Mononuclear cell (primary cell): Measurements from ENCODE around the gene GRIP1. TPM values are rescaled to one million over a fixed set of nuclear protein-coding genes. Genes with fewer than 3 reads are reported as not detected.

Source experiments
- H3K27me3 ChIP-seq: 2 replicates; pipeline ENCODE4 v1.6.0; 2011; ENCODE audit warnings: low read length, control low read depth; ENCODE audit not compliant: insufficient read depth
- H3K4me1 ChIP-seq: 2 replicates; pipeline ENCODE4 v1.5.1; 2011; ENCODE audit warnings: mild to moderate bottlenecking, low read length, control low read depth; ENCODE audit not compliant: insufficient read depth
- H3K4me3 ChIP-seq: 2 replicates; pipeline ENCODE4 v1.5.1; 2011; ENCODE audit warnings: mild to moderate bottlenecking, low read length, moderate library complexity
- H3K9me3 ChIP-seq: 2 replicates; pipeline ENCODE4 v1.5.1; 2011; ENCODE audit warnings: low read depth, mild to moderate bottlenecking, control low read depth, low read length
- total RNA-seq: library from RNA; depleted of rRNA; stranded (reverse); fragments of >200 nt; gene quantifications from one replicate; pipeline ENCODE4 v1.2.3, GENCODE V29; 2012

The GRIP1 gene
- total RNA-seq, 1 donor, result 0.94 TPM

DNA sequence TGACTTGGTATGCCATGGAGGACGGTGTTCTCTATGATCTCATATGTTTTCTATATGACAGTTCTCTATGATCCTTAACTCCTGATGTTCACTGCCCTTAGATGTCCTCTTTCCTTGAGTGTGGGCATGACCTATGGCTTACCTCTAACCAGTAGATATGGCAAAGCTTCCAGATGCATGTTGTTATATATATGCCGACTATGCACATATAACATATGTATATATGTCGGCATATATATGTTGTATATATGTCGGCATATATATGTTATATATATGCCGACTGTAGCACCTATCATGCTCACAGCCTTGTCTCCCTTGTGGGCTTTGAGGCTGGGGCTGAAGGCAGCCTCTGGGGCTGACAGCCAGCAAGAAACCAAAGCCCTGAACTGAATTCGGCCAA is 106.0 kb downstream of the GRIP1 start:
- Histone ChIP-seq H3K27me3 (peaks cover 3% of the 10 kb centered on the region), H3K4me1 (no peaks in the 10 kb centered on the region), H3K9me3 (no peaks in the 10 kb centered on the region), H3K4me3 (no peak overlapping the region)

DNA sequence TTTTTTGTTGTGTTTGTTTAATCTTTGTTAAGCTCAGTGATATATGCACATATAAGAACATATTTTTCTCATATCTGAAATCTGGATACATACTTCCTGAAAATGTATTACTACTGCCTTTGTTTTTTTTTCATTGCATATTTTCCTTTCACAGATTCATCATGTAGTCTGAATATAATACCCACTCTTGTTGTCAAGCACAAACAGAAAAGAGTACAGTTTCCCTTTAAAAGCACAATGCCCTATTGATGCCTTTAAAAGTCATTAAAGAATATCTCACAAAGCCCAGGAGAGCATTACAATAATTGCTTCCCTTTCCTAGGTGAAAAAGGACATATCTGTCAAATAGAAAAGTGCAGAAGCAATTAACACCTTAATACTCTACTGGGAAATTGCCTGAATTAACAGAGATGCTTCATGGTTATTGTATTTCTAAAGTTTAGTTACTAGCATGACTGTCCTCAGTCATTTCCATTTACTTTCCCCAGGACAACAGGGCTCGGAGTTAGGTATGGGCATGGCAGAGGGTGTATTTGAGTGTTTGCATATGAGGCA is 107.4 kb downstream of the GRIP1 start:
- Histone ChIP-seq H3K27me3 (peaks cover 3% of the 10 kb centered on the region), H3K4me1 (no peaks in the 10 kb centered on the region), H3K9me3 (no peaks in the 10 kb centered on the region), H3K4me3 (no peak overlapping the region)

DNA sequence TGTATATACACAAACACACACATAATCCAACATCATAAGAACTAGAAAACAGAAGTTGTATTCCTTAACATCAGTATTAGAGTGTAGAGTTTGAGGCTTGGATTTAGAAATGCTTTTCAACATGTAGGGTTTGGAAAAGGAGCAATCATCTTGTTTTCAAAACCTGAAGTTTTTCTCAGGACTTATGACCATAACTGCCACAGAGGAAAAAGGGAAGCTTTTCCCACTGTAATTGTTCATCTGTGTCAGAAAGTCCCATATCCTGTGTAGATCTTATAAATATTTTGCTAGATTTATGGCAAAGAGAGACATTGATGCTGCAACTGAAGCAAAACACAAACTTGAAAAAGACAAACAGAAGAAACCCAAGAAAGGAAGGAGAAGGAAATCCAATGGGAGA is 115.7 kb downstream of the GRIP1 start:
- Histone ChIP-seq H3K4me1 (no peaks in the 10 kb centered on the region), H3K27me3 (no peaks in the 10 kb centered on the region), H3K9me3 (no peaks in the 10 kb centered on the region), H3K4me3 (no peak overlapping the region)

DNA sequence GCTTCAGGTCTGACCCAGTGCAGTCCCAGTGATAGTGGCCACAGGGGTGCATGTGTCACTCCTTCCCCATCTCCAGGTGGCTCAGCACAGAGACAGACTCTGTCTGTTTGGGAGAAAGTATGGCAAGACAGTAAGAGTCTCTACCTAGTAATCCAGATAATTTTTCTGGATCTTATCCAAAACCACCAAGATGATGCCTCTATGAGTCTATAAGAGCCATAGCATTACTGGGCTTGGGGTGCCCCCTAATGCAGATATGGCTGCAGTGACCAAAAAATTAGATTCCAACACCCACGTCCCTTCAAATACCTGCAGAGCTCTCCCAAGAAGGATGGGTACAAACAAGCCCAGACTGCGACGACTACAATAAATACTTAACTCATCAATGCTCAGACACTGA is 123.8 kb downstream of the GRIP1 start:
- Histone ChIP-seq H3K9me3 (no peaks in the 10 kb centered on the region), H3K27me3 (no peaks in the 10 kb centered on the region), H3K4me3 (no peak overlapping the region), H3K4me1 (no peaks in the 10 kb centered on the region)

DNA sequence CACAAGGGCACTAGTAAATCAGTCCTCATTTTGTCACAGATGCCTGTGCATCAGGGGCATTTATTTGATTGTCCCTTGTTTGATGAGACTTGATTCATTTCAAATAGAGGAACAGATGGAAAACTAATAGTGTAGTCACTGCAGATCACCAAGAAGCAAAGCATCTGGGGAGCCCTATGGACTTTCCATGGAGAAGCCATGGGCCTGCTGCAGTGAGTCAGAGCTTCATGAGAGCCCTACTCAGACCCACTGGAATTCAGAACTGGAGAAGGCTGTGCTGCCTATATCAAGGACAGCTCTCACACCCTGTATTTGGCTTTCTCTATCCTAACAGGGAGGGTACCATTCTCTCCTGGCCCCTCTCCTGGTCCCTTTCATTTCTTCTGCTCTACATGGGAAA is 126.2 kb downstream of the GRIP1 start:
- H3K9me3 ChIP-seq, result no peaks in the 10 kb centered on the region
- no peaks in the 10 kb centered on the region for H3K4me1 ChIP-seq
- H3K4me3 ChIP-seq, result no peak overlapping the region
- no peaks in the 10 kb centered on the region for H3K27me3 ChIP-seq

DNA sequence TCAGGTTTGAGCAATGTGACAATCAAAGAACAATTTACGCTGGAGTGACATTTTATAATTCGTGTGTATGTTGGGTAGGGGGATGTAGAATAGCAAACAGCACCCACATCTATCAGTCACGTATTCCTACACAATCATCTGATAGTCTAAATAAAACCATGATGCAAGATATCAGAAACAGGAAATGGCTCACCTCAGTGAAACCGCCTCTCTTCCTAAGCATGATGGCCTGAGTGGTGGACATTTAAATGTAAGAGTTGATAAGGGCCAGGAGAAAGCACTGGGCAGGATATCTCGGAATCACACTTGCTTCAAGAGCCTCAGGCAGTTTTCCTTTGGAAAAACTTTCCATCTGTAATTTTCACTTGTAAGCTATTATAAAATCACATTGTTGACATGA is 128.2 kb downstream of the GRIP1 start:
- H3K4me3 ChIP-seq, result no peak overlapping the region
- no peaks in the 10 kb centered on the region for H3K9me3 ChIP-seq
- H3K4me1 ChIP-seq, result no peaks in the 10 kb centered on the region
- no peaks in the 10 kb centered on the region for H3K27me3 ChIP-seq

DNA sequence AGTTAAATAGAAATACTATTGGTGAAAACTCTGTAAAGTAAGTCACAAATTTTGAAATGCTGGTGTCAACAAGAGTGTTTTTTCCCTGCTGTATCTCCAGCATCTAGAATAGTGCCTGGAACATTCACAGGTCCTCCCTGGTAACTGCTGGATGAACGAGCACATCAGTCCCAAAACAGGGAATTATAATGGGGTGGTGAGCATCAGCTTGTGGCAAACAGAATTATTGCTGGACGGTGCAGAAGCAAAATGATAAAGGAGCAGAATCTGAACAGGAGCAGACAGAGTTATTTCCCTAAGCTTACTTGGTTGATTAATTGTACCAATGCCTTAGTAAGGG is 129.9 kb downstream of the GRIP1 start:
- Histone ChIP-seq H3K4me3 (no peak overlapping the region), H3K27me3 (no peaks in the 10 kb centered on the region), H3K4me1 (no peaks in the 10 kb centered on the region), H3K9me3 (no peaks in the 10 kb centered on the region)

DNA sequence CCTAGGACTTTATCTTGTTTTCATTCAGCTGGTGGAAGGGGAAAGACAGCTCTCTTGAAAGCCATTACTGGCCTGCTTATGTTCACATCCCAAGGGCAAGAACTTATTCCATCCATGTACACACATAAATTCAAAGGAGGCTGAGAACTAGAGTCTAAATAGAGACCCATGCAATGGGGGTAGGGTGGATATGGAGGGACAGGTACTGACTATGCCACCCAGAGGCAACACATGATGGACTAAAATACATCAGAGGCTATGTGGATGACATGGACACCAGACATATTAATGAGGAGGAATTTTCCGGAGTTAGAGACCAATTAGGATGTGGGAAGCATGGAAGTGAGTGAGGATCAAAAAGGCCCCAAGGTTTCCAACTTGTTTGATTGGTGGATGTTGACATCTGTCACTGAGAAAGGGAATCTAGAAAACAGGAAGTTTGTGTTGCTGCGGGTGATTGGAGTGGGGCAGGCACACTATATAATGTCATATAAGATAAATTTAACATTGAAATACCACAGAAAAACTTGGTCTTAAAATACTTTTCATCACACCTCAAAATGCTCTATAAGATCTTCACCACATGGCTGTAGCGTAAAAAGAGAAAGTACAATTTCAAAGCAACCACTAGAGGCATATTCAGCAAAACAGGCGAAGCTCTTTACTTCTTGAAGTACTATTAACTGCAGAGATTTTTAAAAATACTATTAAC is 130.4 kb downstream of the GRIP1 start:
- no peaks in the 10 kb centered on the region for H3K27me3 ChIP-seq
- no peaks in the 10 kb centered on the region for H3K4me1 ChIP-seq
- H3K4me3 ChIP-seq, result no peak overlapping the region
- no peaks in the 10 kb centered on the region for H3K9me3 ChIP-seq

DNA sequence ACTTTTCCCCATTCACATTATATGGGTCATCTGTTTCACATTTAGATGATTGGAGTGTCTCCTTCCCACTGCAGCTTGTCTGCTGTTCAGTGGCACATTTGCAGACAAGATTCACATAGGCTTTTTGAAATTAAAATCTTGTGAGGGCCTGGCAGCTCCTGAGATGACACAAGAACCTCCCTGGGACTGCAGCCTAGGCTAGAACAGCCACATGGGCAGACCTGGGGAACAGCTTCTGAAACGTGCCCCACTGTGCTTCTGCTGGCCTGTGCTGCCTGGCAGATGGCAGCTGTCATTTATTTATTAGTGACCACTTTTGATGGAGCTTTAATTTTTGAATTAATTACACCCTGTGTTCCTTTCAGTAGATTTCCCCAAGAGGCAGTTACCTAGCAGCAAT is 137.4 kb downstream of the GRIP1 start:
- Histone ChIP-seq H3K4me3 (no peak overlapping the region), H3K27me3 (no peaks in the 10 kb centered on the region), H3K9me3 (no peaks in the 10 kb centered on the region), H3K4me1 (no peaks in the 10 kb centered on the region)

DNA sequence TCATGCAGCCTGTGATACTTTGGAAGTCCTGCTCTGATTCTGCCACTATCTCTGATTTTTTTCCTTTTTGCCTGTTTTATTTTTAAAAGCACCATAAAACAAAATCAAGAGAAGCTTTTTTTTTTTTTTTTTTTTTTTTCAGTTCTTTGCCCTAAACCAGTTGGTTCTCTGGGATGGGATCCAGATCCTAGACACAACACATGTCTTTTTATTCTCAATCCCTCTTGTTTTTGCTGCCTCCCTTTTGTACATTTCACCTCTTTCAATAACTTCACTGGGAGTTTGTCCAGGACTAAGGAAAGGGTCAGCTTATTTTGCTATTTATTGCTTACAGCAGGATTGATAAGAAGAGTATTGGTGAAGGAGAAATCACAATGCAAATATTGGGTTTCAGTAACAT is 139.4 kb downstream of the GRIP1 start:
- Histone ChIP-seq H3K4me3 (no peak overlapping the region), H3K27me3 (no peaks in the 10 kb centered on the region)

DNA sequence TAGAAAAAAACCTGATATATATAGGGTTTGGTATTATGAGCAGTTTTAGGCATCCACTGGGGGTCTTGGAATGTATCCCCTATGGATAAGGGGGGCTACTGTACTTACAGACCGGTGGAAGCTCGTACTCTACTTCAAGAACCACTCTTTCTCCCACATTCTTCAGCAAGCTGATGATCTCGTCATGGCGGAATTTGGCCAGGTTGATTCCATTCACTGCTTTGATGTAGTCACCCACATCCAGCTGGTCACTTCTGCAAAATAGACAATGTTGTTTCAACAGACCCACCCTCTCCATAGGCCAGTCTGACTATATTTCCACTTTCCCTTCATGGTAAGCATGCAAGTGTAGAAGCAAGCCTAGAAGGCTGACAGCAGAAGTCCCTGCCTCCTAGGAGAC is 139.9 kb downstream of the GRIP1 start:
- H3K4me3 ChIP-seq, result no peak overlapping the region

More for the DNA sequence above, 139.4 kb downstream of the GRIP1 start:
- no peaks in the 10 kb centered on the region for H3K4me1 ChIP-seq
- no peaks in the 10 kb centered on the region for H3K9me3 ChIP-seq

DNA sequence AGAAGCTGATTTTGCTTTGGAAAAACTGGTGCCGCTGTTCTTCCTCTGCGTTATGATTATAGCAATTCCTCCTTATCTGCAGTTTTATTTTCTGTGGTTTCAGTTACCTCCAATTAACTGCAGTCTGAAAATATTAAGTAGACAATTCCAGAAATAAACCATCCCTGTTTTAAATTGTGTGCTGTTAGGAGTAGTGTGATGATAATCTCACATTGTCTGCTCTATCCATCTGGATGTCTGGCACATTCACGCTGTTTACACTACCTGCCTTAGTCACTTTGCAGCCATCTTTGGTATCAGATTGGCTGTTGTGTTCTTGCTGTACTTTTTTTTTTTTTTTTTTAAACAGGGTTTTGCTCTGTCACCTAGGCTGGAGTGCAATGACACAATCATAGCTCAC is 141.0 kb downstream of the GRIP1 start:
- H3K27me3 ChIP-seq, result no peaks in the 10 kb centered on the region
- H3K4me1 ChIP-seq, result no peaks in the 10 kb centered on the region
- no peaks in the 10 kb centered on the region for H3K9me3 ChIP-seq
- H3K4me3 ChIP-seq, result no peak overlapping the region

More for the DNA sequence above, 139.9 kb downstream of the GRIP1 start:
- Histone ChIP-seq H3K27me3 (no peaks in the 10 kb centered on the region), H3K9me3 (no peaks in the 10 kb centered on the region), H3K4me1 (no peaks in the 10 kb centered on the region)

DNA sequence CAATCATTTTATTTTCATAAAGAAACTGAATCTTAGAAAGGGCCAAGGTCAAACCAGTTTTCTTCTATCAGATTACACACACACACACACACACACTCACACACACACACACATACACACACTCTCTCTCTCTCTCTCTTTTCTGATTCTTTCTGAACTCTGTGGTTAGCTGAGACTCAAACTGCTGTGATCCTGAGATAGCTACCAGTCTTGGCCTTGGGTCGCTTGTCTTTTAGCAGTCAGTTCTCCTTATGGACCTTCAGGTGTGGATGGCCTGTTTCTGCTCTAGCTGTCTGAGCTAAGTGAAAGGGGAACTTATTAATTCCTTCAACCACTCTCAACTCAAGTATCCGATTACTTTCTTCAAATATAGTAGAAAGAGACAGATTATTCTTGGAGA is 145.1 kb downstream of the GRIP1 start:
- no peaks in the 10 kb centered on the region for H3K4me1 ChIP-seq
- no peak overlapping the region for H3K4me3 ChIP-seq
- H3K27me3 ChIP-seq, result no peaks in the 10 kb centered on the region
- no peaks in the 10 kb centered on the region for H3K9me3 ChIP-seq

DNA sequence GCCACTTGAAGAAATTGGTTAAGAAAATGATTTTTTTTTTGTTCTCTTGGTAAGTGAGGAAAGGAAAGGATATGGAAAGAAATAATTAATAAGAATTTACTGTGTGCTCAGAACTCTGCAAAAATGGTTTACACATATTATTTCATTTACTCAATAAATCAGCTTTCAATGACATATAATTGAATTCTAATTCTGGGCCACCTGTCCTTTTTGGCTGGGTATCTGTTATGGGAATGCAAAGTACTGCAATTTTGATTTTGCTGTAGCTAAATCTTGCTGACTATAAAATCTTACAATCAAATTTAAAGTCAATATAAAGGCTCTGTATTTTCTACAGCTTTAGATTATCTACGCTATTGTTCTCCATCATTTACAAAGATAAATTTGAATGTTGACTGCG is 147.1 kb downstream of the GRIP1 start:
- Histone ChIP-seq H3K27me3 (no peaks in the 10 kb centered on the region), H3K4me1 (no peaks in the 10 kb centered on the region), H3K9me3 (no peaks in the 10 kb centered on the region), H3K4me3 (no peak overlapping the region)

DNA sequence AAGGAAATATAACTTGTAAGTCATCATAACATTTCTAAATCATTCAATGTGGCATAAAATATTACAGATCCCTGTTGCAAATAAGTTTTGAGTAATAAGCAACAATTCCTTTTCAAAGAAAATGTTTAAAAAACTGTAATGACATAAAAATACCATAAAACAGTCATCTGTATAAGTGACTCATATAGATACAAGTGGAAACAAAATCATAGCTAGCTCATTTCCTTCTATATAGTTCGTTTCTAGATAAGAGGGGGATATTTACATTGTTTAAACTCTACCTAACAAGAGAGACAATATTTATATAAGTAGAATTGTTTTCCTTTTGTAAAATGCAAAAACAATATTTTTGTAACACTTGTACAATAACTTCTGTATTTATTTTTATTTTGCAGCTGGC is 148.9 kb downstream of the GRIP1 start:
- no peak overlapping the region for H3K4me3 ChIP-seq
- H3K27me3 ChIP-seq, result no peaks in the 10 kb centered on the region
- H3K4me1 ChIP-seq, result no peaks in the 10 kb centered on the region
- H3K9me3 ChIP-seq, result no peaks in the 10 kb centered on the region

DNA sequence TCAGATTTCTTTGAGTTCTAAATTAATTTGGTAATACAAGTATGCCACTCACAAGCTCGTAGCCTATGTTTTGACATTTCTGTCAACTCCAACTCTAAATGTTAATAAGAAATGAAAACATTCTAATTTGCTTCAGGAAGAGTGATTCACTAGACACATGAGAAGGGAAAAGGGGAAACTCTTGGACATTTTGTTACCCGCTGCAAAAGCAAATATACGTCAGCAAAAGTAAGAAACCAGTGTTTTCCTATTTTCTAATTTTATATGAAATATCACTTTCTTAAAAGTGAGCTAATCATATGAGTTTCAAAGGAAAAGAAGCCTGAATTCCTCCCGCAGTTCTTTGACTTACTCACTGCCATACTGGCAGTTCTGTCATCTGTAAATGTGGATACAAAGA is 162.3 kb downstream of the GRIP1 start:
- no peaks in the 10 kb centered on the region for H3K27me3 ChIP-seq
- H3K4me1 ChIP-seq, result no peaks in the 10 kb centered on the region
- no peak overlapping the region for H3K4me3 ChIP-seq
- no peaks in the 10 kb centered on the region for H3K9me3 ChIP-seq
